DOHH2 (cell line): ENCODE data around the gene LRRC30.

Experiments
- EZH2phosphoT487 ChIP-seq: fragments of 200-600 bp; sonication (generic); IDR thresholded peaks from 2 replicates; pipeline ENCODE4 v1.6.1; 2017; ENCODE audit warnings: borderline replicate concordance, mild to moderate bottlenecking, antibody characterized with exemption, low read length, moderate library complexity, mixed read lengths
- TF ChIP-seq, protein P1 (sequence below): fragments of 200-600 bp; sonication (generic); IDR thresholded peaks from one replicate; pipeline ENCODE4 v1.5.1; 2014; ENCODE audit warnings: antibody characterized with exemption, mild to moderate bottlenecking, low read depth, low read length; ENCODE audit not compliant: poor library complexity, severe bottlenecking

DNA sequence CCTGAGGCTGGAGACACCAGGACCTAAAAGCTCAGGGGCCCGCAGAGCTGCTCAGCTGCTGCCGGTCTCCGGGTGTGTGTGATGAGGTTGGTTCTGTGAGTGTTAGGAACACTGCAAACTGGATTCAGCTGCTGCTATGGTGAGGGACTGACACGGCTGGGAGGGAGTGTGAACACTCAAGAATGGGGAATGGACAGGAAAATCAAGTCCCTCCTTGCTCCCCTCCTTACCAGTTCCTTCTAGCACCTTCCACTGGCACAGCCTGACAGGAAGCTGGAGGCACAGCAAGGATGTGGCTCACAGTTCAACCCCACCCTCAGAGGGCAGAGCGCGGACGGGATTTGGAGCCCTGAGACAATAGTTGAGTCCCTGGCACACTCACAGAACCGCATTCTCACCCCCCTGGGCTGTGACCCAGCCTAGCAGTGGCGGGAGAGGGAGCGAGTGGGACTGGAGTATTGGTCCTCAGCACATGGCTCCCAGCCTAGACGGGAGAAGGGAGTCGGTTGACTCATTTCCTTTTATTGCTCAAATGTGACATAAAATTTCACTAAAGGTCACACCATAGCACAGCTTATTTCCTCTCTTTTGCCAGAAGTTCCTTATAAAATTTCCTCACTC lies 42.5 kb downstream of the LRRC30 start:
- TF ChIP-seq, protein P1, sequence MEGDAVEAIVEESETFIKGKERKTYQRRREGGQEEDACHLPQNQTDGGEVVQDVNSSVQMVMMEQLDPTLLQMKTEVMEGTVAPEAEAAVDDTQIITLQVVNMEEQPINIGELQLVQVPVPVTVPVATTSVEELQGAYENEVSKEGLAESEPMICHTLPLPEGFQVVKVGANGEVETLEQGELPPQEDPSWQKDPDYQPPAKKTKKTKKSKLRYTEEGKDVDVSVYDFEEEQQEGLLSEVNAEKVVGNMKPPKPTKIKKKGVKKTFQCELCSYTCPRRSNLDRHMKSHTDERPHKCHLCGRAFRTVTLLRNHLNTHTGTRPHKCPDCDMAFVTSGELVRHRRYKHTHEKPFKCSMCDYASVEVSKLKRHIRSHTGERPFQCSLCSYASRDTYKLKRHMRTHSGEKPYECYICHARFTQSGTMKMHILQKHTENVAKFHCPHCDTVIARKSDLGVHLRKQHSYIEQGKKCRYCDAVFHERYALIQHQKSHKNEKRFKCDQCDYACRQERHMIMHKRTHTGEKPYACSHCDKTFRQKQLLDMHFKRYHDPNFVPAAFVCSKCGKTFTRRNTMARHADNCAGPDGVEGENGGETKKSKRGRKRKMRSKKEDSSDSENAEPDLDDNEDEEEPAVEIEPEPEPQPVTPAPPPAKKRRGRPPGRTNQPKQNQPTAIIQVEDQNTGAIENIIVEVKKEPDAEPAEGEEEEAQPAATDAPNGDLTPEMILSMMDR, result no peak
- no peak for TF ChIP-seq EZH2phosphoT487
